Tibial nerve (tissue), 3 donors: ENCODE results near the gene YWHAG.

Experiments
- POLR2A ChIP-seq, 2 donors: fragments of 450-650 bp; IDR thresholded peaks; one replicate each; pipeline ENCODE4 v1.6.1; 2017; ENCODE audit warnings: antibody characterized with exemption in 2 of 2, mild to moderate bottlenecking in 2 of 2, moderate library complexity in 2 of 2
- TF ChIP-seq, protein P1 (sequence below), 5 experiments: fragments of 200-600 bp in 3 of 5; fragments of 450-650 bp in 2 of 5; sonication (generic) in 3 of 5; IDR thresholded peaks; one replicate each; pipeline ENCODE4 v1.5.1; 2016 to 2019; ENCODE audit warnings: antibody characterized with exemption in 5 of 5, mild to moderate bottlenecking in 3 of 5, moderate library complexity in 2 of 5

DNA sequence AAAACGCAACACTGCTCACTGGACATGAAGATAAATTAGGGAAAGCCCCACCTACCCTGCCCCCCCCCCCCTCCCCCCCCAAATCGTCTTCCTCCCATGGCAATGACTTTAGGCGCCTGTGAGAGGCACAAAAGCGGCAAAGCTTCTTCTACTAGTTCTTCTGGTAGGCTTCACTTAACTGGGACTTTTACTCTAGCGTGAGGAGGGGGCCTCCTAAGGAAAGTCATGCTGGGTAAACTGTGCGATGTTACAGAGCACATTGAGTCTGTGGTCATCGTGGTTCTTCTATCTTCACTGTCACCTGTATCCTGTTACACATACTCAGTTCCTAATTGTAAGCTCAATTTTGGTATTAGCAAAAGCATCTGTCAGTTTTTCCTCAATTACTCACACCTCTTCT is 31.2 kb downstream of the YWHAG start:
- no peak for TF ChIP-seq POLR2A (IDR thresholded peaks at IDR 0.05)
- TF ChIP-seq, protein P1, sequence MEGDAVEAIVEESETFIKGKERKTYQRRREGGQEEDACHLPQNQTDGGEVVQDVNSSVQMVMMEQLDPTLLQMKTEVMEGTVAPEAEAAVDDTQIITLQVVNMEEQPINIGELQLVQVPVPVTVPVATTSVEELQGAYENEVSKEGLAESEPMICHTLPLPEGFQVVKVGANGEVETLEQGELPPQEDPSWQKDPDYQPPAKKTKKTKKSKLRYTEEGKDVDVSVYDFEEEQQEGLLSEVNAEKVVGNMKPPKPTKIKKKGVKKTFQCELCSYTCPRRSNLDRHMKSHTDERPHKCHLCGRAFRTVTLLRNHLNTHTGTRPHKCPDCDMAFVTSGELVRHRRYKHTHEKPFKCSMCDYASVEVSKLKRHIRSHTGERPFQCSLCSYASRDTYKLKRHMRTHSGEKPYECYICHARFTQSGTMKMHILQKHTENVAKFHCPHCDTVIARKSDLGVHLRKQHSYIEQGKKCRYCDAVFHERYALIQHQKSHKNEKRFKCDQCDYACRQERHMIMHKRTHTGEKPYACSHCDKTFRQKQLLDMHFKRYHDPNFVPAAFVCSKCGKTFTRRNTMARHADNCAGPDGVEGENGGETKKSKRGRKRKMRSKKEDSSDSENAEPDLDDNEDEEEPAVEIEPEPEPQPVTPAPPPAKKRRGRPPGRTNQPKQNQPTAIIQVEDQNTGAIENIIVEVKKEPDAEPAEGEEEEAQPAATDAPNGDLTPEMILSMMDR (IDR thresholded peaks at IDR 0.05), result no peak
